ENCODE measurements around the gene RAD51B. TPM values are rescaled to one million over a fixed set of nuclear protein-coding genes. Genes with fewer than 3 reads are reported as not detected.
A peak's percentile ranks its signal among the peaks of the same experiment; 100 is the strongest.

Gene RAD51B
- total and polyA plus RNA-seq, 9 of the 15 experiments (the other 6 are each of a cell fraction or from before 2014, with no cell fraction given): 8.5 to 17.3 (median 11.3) TPM

GRCh38 chr14:68630611-68631393 lies 811.2 kb downstream of the RAD51B start:
- 75% methylated on average over 11 of the region's 11 CpGs for WGBS (ENCODE audit: insufficient coverage, low coverage, missing lambda C conversion rate)
- Histone ChIP-seq H3K27me3 (ENCODE audit: control insufficient read depth in 2 of 2, insufficient read depth in 2 of 2, low read length in 2 of 2) (no peaks in the 10 kb centered on the region), H4K20me1 (replicated peaks; ENCODE audit: control insufficient read depth, insufficient read depth, low read length) (no peaks in the 10 kb centered on the region), H3K4me3 (no peak overlapping the region), H3K79me2 (ENCODE audit: control insufficient read depth, insufficient read depth, low read length) (no peaks in the 10 kb centered on the region), H3K4me2 (ENCODE audit: insufficient read depth, low read length) (0 out of 2 replicates have a peak overlapping the region, but pooled peaks have one; percentile 29), H3K4me1 (replicated peaks in 1 of 2; ENCODE audit: control insufficient read depth in 2 of 2, insufficient read depth in 2 of 2, low read length in 2 of 2) (peaks cover 13 to 16% of the 10 kb centered on the region in 2 experiments; a peak in 4 of 5 replicates), H3K36me3 (ENCODE audit: control insufficient read depth, insufficient read depth, low read length) (no peaks in the 10 kb centered on the region), H2AFZ (ENCODE audit: low read depth, low read length) (no peak overlapping the region; the same call in 1 of the 2 replicates), H3K9me1 (ENCODE audit: control insufficient read depth, insufficient read depth, low read length) (no peaks in the 10 kb centered on the region), H3K9ac (ENCODE audit: insufficient read depth in 1 of 2, low read depth in 2 of 2, low read length in 2 of 2) (no peak overlapping the region), H3K27ac (ENCODE audit: extremely low read depth, low read depth, low read length) (no peak overlapping the region), H3K9me3 (replicated peaks; ENCODE audit: control insufficient read depth, insufficient read depth, low read depth, low read length) (no peaks in the 10 kb centered on the region)
- TF ChIP-seq SRSF9 (IDR thresholded peaks at IDR 0.05; ENCODE audit: borderline replicate concordance, low read depth, low read length): no peak
- no peak for TF ChIP-seq ZNF133 (CRISPR knock-in tag; IDR thresholded peaks at IDR 0.05)
- TF ChIP-seq C11orf30 (IDR thresholded peaks at IDR 0.05; ENCODE audit: low read depth): no peak
- TF ChIP-seq ZNF75A (CRISPR knock-in tag; IDR thresholded peaks at IDR 0.05): no peak
- TF ChIP-seq CREBBP (IDR thresholded peaks at IDR 0.05; ENCODE audit: low read depth, low read length): no peak
- no peak for TF ChIP-seq ATF2 (CRISPR knock-in tag; IDR thresholded peaks at IDR 0.05)
- no peak for TF ChIP-seq ELF1 (tag; IDR thresholded peaks at IDR 0.05)
- TF ChIP-seq KLF16 (IDR thresholded peaks at IDR 0.05): no peak
- CTCF ChIA-PET (ENCODE audit: low intra/inter-chr PET ratio): no interaction called here
- intact Hi-C loops (cut with micrococcal nuclease) (no loop called here), in situ Hi-C loops (cut with MboI) (no loop called here)
- no TSS peak for BruUV-seq (replicated peaks)
- FAIRE-seq: no peak
- POLR2A ChIA-PET: no interaction called here
- ATAC-seq: no peak
- DNase-seq (ENCODE audit: extremely low read depth in 1 of 4, low spot score in 3 of 4): no peak

Measured in K562 (cell line).